C4-2B (cell line): ENCODE measurements around the gene GPRC5D.

Experiments
- H3K27ac ChIP-seq: fragments of 450-650 bp; 2 replicates; pipeline ENCODE4 v1.5.1; 2017
- ZFX ChIP-seq: fragments of 450-650 bp; IDR thresholded peaks from 2 replicates; pipeline ENCODE4 v1.6.1; 2017
- TF ChIP-seq, protein P1 (sequence below): fragments of 450-650 bp; conservative IDR thresholded peaks from 2 replicates; pipeline ENCODE4 v1.5.1; 2017; ENCODE audit warnings: mild to moderate bottlenecking

The GPRC5D gene

DNA sequence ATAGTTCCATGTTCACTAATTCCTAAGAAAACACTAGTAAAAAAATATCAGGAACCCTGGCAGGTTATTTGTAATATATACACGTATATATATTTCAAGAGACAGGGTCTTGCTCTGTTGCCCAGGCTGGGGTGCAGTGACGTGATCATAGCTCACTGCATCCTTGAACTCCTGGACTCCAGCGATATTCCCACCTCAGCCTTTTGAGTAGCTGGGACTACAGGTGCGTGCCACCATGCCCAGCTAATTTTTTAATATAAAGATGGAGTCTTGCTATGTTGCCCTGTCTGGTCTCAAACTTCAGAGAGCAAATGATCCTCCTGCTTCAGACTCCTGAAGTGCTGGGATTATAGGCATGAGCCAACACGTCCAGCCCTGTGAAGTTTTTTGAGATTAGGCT, 44.4 kb downstream of the GPRC5D start:
- TF ChIP-seq, protein P1, sequence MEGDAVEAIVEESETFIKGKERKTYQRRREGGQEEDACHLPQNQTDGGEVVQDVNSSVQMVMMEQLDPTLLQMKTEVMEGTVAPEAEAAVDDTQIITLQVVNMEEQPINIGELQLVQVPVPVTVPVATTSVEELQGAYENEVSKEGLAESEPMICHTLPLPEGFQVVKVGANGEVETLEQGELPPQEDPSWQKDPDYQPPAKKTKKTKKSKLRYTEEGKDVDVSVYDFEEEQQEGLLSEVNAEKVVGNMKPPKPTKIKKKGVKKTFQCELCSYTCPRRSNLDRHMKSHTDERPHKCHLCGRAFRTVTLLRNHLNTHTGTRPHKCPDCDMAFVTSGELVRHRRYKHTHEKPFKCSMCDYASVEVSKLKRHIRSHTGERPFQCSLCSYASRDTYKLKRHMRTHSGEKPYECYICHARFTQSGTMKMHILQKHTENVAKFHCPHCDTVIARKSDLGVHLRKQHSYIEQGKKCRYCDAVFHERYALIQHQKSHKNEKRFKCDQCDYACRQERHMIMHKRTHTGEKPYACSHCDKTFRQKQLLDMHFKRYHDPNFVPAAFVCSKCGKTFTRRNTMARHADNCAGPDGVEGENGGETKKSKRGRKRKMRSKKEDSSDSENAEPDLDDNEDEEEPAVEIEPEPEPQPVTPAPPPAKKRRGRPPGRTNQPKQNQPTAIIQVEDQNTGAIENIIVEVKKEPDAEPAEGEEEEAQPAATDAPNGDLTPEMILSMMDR = no peak
- no peak for TF ChIP-seq ZFX
- no peak overlapping the region for H3K27ac ChIP-seq

DNA sequence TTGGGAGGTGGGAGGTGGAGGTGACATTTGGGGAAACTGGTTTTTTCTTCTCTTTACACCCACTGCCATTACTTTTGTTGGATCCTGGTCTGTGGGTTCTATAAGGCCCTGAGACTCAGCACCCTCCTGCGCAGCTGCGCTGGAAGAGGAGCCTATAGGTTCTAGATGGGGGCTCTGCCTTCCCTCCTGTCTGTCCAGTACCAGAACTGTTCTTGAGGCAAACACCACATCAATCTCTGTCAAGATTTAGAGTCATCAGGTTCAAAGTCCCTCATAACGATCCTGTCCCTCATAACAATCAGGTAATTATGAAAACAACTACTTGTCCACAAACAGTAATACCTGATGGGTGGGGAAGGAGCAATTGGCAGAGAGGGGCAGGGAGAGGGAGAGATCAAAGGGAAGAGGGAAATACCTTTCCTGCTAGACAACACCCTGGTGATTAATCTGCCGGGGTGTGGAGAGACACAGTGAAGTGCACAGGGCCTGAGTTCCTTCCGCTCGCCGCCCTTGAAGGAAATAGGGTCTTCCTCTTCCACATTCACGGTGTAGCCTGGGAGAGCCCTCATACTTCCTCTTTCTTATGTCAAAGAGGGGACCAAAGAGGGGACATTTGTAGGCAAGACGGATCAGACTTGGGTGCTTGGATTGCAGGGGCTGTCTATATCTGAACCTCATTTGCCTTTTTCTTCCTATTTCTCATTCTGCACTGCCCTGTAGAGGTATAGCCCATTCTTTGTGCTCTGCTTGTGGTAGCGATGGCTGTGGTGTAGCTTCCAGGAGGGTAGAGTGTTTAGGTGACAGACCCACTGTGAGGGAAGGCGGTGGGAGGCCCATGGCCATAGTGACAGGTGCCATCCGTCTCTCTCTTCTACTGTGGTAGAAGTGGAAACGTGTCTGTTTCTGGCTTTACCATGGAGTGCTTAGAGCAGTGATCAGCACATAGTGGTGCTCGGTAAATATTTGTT, 48.0 kb downstream of the GPRC5D start:
- no peak overlapping the region for H3K27ac ChIP-seq
- TF ChIP-seq ZFX = no peak
- TF ChIP-seq, protein P1 = no peak

- H3K27ac ChIP-seq = no peak overlapping the region
- TF ChIP-seq, protein P1 = no peak
These were observed 49.9 kb downstream of the GPRC5D start for GRCh38 chr12:12902036-12902435.

DNA sequence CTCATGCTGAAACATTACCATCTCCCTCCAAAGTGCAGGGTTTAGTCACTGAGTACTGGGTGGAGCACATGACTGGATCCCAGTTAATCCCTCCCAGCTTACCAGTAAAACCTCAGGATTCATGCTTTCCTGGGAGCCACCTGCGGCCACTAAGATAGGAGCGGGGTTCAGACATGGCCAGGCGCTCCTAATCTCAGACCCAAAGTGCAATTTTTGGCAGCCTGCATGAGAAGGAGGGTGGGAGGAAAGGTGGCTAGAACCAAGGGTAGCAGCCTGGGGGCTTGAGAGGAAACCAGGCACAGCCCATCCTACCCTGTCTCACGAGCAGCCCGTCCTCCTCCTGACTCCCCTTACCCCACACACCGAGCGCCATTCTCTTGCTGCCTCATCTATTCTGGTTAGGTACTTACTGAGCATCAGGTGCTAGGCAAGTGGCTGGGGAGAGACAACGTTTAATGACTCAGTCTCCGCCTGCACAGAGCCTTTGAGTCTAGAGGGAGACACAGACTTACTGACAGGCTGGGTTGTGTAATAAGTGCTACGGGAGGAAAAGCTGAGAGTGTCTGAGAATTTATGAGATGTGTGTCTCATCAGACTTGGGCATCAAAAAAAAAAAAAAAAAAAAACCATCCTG, 50.7 kb downstream of the GPRC5D start:
- TF ChIP-seq, protein P1 = no peak
- TF ChIP-seq ZFX = no peak

DNA sequence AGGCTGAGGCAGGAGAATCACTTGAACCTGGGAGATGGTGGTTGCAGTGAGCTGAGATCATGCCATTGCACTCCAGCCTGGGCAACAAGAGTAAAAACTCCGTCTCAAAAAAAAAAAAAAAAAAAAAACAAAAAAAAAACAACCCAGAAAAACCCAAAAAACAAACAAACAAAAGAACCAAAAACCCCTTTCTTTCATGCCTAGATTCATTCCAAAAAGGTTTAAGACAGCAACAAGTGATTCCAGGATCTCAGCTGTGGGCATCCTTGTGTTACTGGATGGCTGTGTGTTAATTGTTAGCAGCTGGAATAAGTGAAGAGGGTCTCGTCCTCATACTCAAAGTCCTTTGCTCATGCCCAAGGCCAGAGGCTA, 51.2 kb downstream of the GPRC5D start:
- no peak overlapping the region for H3K27ac ChIP-seq
- TF ChIP-seq ZFX = no peak
- TF ChIP-seq, protein P1 = no peak

More for the DNA sequence above, 50.7 kb downstream of the GPRC5D start:
- no peak overlapping the region for H3K27ac ChIP-seq

- no peak overlapping the region for H3K27ac ChIP-seq
- TF ChIP-seq, protein P1 = no peak
- TF ChIP-seq ZFX = no peak
These were observed 52.2 kb downstream of the GPRC5D start for GRCh38 chr12:12899530-12900380.
